ENCODE measurements around the gene CADM1.

CADM1 gene

DNA sequence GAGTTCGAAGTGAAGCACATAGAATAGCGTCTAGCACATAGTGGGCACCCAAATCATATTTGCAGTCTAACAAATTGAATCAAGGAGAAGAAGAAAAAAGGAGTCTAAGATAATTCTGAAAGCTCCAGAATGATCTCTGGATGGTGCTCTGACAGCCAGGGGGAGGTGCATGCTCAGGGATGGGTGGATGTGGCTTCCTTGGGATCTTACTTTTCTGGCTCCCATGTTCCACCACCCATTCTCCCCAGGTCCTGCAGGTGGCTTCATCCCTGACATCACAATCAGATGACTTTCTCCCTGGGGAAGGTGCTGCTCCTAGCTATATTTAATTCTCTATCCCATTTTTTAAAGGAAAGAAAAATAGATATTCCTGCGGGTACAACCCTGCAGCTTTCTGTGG, 381.9 kb downstream of the CADM1 start:
- TF ChIP-seq, protein P1, sequence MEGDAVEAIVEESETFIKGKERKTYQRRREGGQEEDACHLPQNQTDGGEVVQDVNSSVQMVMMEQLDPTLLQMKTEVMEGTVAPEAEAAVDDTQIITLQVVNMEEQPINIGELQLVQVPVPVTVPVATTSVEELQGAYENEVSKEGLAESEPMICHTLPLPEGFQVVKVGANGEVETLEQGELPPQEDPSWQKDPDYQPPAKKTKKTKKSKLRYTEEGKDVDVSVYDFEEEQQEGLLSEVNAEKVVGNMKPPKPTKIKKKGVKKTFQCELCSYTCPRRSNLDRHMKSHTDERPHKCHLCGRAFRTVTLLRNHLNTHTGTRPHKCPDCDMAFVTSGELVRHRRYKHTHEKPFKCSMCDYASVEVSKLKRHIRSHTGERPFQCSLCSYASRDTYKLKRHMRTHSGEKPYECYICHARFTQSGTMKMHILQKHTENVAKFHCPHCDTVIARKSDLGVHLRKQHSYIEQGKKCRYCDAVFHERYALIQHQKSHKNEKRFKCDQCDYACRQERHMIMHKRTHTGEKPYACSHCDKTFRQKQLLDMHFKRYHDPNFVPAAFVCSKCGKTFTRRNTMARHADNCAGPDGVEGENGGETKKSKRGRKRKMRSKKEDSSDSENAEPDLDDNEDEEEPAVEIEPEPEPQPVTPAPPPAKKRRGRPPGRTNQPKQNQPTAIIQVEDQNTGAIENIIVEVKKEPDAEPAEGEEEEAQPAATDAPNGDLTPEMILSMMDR (IDR thresholded peaks at IDR 0.05; ENCODE audit: low read depth, low read length) = no peak
- TF ChIP-seq EZH2phosphoT487 (IDR thresholded peaks at IDR 0.05; ENCODE audit: low read depth) = no peak
- no peaks in the 10 kb centered on the region for H3K79me2 ChIP-seq (ENCODE audit: low read length)

More for the DNA sequence above, 381.9 kb downstream of the CADM1 start:
- no peak overlapping the region for H3K27ac ChIP-seq (ENCODE audit: low read length)
- no peak overlapping the region for H2AFZ ChIP-seq (ENCODE audit: low read depth, low read length)
- peaks cover 7% of the 10 kb centered on the region; the same call in 1 of the 2 replicates for H3K9me3 ChIP-seq (ENCODE audit: insufficient read depth, low read length)
- H3K9ac ChIP-seq (ENCODE audit: low read length) = no peak overlapping the region
- H3K27me3 ChIP-seq (ENCODE audit: low read depth, low read length) = peaks cover 14% of the 10 kb centered on the region
- H3K4me1 ChIP-seq (ENCODE audit: low read length) = peaks cover 16% of the 10 kb centered on the region
- H3K4me3 ChIP-seq (ENCODE audit: low read length) = no peak overlapping the region
- no peak overlapping the region for H3K4me2 ChIP-seq (ENCODE audit: low read length)
- no peaks in the 10 kb centered on the region for H4K20me1 ChIP-seq (ENCODE audit: insufficient read depth, low read length)
- peaks cover 7% of the 10 kb centered on the region for H3K36me3 ChIP-seq (replicated peaks; ENCODE audit: low read depth, low read length)

All from OCI-LY3 (cell line).